Heart right ventricle (tissue), 16 donors: ENCODE measurements around the gene HOXC11. TPM values are rescaled to one million over a fixed set of nuclear protein-coding genes. Genes with fewer than 3 reads are reported as not detected.

Experiments used
- ATAC-seq, 8 donors: fragments of 200-7000 bp; cut with Tn5 transposase; one replicate each; pipeline ENCODE4 v1.9.1; 2020; ENCODE audit warnings: mild to moderate bottlenecking in 8 of 8, moderate library complexity in 8 of 8, moderate number of reproducible peaks in 1 of 8
- DNase-seq, 2 donors: peaks; one replicate each; pipeline ENCODE4 v3.0.0-alpha.2; 2020
- H3K27ac ChIP-seq, 10 donors: fragments of 200-600 bp; sonication (generic) in 2 of 10; one replicate each; pipeline versions ENCODE4 v1.5.0 to v1.8.0; 2020 to 2022; ENCODE audit warnings: mild to moderate bottlenecking in 3 of 10
- H3K27me3 ChIP-seq, 7 donors: fragments of 200-600 bp; one replicate each; pipeline ENCODE4 v1.8.0; 2021 to 2022; ENCODE audit warnings: mild to moderate bottlenecking in 2 of 7
- H3K36me3 ChIP-seq, 9 donors: fragments of 200-600 bp; sonication (generic) in 1 of 9; one replicate each; pipeline versions ENCODE4 v1.5.0 to v1.8.0; 2020 to 2022; ENCODE audit warnings: mild to moderate bottlenecking in 2 of 9
- H3K4me1 ChIP-seq, 9 donors: fragments of 200-600 bp; sonication (generic) in 1 of 9; one replicate each; pipeline versions ENCODE4 v1.5.0 to v1.8.0; 2020 to 2022; ENCODE audit warnings: mild to moderate bottlenecking in 4 of 9
- H3K4me3 ChIP-seq, 10 donors: fragments of 200-600 bp; sonication (generic) in 2 of 10; one replicate each; pipeline versions ENCODE4 v1.5.0 to v1.8.0; 2020 to 2022; ENCODE audit warnings: mild to moderate bottlenecking in 7 of 10, moderate library complexity in 2 of 10
- H3K9me3 ChIP-seq, 11 donors: fragments of 200-600 bp in 10 of 11; sonication (generic) in 2 of 11; one replicate each; pipeline versions ENCODE4 v1.5.0 to v1.8.0; 2013 to 2022; ENCODE audit warnings: mild to moderate bottlenecking in 2 of 11, control low read depth in 1 of 11, moderate library complexity in 1 of 11
- WGBS, 2 donors: extraction: QIAGEN DNeasy Blood & Tissue Kit; methylation state at CpG; one replicate each; pipeline ENCODE4 v1.1.7; 2013; ENCODE audit warnings: inconsistent platforms in 1 of 2; 5-methylcytosine and 5-hydroxymethylcytosine counted together
- intact Hi-C, 10 donors: fragments of 100-400 bp; cut with DNase I; formaldehyde crosslinking; loops; one replicate each; pipeline versions ENCODE4 v1.11.1 to v1.14.2; 2022
- polyA plus RNA-seq, 2 donors: library from polyadenylated mRNA; stranded (reverse); fragments of 200-250 nt; gene quantifications; one replicate each; pipeline ENCODE4 v1.2.3, GENCODE V29; 2013
- total RNA-seq, 10 donors: library from RNA; stranded (reverse); fragmentation: NEBNext Ultra II Directional in 3 of 10; extraction: Animal tissue kit (Norgen Biotek cat#: 25700) in 3 of 10; gene quantifications; one replicate each; pipeline versions ENCODE4 v1.2.1 to v1.2.4, GENCODE V29; 2021 to 2023
- TF ChIP-seq, protein P1 (sequence below), 9 donors: fragments of 200-600 bp; sonication (generic) in 2 of 9; IDR thresholded peaks; one replicate each; pipeline versions ENCODE4 v1.5.0 to v1.8.0; 2021 to 2022; ENCODE audit warnings: antibody characterized with exemption in 9 of 9, mild to moderate bottlenecking in 5 of 9, moderate library complexity in 1 of 9
- donor health status: Arrhythmogenic right ventricular cardiomyopathy.
- donor health status: ischemic (EF 13 %, LVEDD 7.1; RV severe dilation, severe dysfunction).
- donor health status: healthy with polysubstance abuse.
- donor health status: DM: no; HTN: yes; CAD: no.
- donor health status: DM: no; HTN: no; CAD: no.
- donor health status: ischemic (EF 25% LVEDD 6.9; RV normal size, moderate dysfunction).
- donor health status: ischemic (EF 25% LVEDD 5.7; RV mildly dilated, moderate dysfunction).
- donor health status: healthy.
- donor health status: DM: yes; HTN: yes; CAD: no.
- donor health status: Ischemic cardiomyopathy.
- donor health status: ischemic (EF 35%, LVEDD 5.7; RV mildly dilated, moderate dysfunction).
- donor health status: nonischemic (EF 11% LVEDD 7.7; RV severe dilation, severe dysfunction).
- donor health status: DM: yes; HTN: yes; CAD: no.
- donor health status: PGD.
- donor health status: ischemic (EF 29% LVEDD 5.4; RV normal size, mild dysfunction).
- donor health status: nonischemic (EF 23%, LVEDD 6.1; RV moderate dilation, normal function).

The HOXC11 gene
- total and polyA plus RNA-seq, 12 donors: not detected

DNA sequence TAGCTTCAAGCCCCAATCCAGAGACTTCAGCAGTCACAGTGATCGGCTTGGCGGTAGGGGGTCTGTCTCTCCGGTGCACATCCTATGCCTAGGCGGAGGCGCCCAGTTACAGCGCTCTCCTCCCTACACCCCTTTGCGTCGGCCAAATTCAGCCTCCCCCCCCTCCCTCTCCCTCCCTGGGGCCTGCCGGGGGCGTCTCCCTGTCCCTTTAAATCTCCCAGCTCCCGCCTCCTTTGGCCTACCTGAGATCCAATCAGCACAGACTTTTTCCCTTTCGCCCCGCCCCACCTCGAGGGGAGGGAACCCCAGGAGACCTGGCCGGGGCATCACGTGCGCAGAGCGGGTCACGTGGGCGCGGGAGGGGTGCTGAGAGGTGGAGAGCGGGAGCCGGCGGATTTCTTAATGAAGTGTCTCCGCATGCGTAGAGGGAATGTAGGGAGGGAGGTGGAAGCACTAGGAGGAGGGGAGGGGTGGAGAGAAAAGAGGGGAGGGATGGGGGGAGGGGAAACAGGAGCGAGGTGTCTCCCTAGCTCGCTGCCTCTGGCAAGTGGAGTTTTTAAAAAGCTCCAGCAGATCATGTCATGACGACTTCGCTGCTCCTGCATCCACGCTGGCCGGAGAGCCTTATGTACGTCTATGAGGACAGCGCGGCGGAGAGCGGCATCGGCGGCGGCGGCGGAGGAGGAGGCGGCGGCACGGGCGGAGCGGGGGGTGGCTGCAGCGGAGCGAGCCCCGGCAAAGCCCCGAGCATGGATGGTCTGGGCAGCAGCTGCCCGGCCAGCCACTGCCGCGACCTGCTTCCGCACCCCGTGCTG is 34.4 kb upstream of the HOXC11 start, which contains the start of gene HOXC13:
TSS of gene HOXC13 (plus strand) at position 506 of the 815 bp plus-strand sequence. CDS start at position 582, 76 bp downstream.
- WGBS, 2 donors: 3% methylated on average over 55 to 56 of the region's 56 CpGs
- DNase-seq (no peak), ATAC-seq (peak in 2 of 8 donors; percentile 42 to 50)
- peak within 1 kb of the TSS in 1 of 10 donors; percentile 5 for H3K4me3 ChIP-seq
- no peaks in the 10 kb centered on the region for H3K36me3 ChIP-seq
- intact Hi-C loops: no loop called here
- no peak within 1 kb of the TSS for H3K27ac ChIP-seq
- peaks cover 0 to 14% (median 8%) of the 10 kb centered on the region in 9 donors for H3K4me1 ChIP-seq
- TF ChIP-seq, protein P1, sequence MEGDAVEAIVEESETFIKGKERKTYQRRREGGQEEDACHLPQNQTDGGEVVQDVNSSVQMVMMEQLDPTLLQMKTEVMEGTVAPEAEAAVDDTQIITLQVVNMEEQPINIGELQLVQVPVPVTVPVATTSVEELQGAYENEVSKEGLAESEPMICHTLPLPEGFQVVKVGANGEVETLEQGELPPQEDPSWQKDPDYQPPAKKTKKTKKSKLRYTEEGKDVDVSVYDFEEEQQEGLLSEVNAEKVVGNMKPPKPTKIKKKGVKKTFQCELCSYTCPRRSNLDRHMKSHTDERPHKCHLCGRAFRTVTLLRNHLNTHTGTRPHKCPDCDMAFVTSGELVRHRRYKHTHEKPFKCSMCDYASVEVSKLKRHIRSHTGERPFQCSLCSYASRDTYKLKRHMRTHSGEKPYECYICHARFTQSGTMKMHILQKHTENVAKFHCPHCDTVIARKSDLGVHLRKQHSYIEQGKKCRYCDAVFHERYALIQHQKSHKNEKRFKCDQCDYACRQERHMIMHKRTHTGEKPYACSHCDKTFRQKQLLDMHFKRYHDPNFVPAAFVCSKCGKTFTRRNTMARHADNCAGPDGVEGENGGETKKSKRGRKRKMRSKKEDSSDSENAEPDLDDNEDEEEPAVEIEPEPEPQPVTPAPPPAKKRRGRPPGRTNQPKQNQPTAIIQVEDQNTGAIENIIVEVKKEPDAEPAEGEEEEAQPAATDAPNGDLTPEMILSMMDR (IDR thresholded peaks at IDR 0.05): no peak
- peaks cover 38 to 100% (median 100%) of the 10 kb centered on the region in 7 donors for H3K27me3 ChIP-seq
- no peaks in the 10 kb centered on the region for H3K9me3 ChIP-seq

DNA sequence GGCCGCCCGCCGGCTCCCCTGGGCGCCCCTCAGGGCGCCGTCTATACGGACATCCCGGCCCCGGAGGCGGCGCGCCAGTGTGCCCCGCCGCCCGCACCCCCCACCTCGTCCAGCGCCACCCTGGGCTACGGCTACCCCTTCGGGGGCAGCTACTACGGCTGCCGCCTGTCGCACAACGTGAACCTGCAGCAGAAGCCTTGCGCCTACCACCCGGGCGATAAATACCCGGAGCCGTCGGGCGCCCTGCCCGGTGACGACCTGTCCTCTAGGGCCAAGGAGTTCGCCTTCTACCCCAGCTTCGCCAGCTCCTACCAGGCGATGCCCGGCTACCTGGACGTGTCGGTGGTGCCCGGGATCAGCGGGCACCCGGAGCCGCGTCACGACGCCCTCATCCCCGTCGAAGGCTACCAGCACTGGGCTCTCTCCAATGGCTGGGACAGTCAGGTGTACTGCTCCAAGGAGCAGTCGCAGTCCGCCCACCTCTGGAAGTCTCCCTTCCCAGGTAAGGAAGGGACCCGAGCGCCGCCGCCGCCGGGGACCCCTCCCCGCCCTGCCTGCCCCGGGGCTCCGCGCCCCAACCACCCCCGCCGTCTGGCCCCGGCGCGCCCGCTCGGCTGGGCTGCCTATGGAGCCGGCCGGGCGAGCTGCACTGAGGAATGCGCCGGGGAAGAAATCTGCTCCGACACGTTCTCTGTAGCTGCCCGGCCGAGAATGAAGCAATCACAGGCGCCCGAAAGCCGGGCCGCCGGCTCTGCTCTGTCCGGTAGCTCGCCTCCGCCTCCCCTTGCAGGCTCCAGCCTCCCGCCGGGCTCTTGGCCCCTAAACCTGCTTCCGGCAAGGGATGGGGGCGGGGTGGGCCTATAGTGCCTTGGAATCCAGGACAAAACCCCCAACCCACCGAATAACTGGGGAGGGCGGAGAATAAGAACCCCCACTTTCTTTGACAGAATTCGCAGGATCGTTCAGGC is 33.5 kb upstream of the HOXC11 start:
- no peak overlapping the region for H3K4me3 ChIP-seq
- no peaks in the 10 kb centered on the region for H3K36me3 ChIP-seq
- H3K27me3 ChIP-seq: peaks cover 39 to 100% (median 100%) of the 10 kb centered on the region in 7 donors
- H3K4me1 ChIP-seq: peaks cover 0 to 14% (median 8%) of the 10 kb centered on the region in 9 donors
- DNase-seq (no peak), ATAC-seq (peak in 1 of 8 donors; percentile 59)
- H3K9me3 ChIP-seq: no peaks in the 10 kb centered on the region
- TF ChIP-seq, protein P1 (IDR thresholded peaks at IDR 0.05): no peak
- H3K27ac ChIP-seq: no peak overlapping the region
- intact Hi-C loops: no loop called here
- 3 to 4% methylated on average over 90 to 91 of the region's 91 CpGs for WGBS, 2 donors

DNA sequence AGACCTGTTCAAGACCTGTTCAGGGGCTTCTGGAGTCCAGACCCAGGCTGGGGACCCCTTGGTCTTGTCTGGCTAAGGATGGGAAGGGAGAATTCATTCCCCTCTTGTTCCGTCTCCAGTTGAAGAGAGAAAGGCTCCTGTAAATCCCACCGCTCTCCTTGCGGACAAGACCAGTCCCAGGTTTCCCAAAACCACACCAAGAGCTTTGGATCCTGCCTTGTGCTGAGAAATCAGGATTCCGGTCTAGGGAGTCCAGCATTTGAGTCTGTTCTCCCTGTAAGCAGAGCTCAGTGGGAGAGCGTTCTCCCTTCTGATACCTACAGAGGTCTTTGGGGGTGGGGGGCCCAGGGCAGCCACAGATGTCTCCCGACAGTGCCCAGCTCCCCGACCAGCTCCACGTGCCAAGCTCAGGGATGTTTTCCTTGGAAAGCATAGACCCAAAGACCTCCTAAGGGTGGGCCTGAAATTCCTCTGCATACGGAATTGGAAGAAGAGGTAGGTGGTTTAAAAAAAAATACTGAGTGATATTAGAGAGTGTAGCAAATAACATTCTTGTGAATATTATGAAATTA is 32.4 kb upstream of the HOXC11 start:
- no peak overlapping the region for H3K4me3 ChIP-seq
- 6 to 7% methylated on average over 9 of the region's 9 CpGs for WGBS, 2 donors
- ATAC-seq: no peak
- intact Hi-C loops: no loop called here
- DNase-seq: no peak
- H3K36me3 ChIP-seq: no peaks in the 10 kb centered on the region
- TF ChIP-seq, protein P1 (IDR thresholded peaks at IDR 0.05): no peak
- H3K9me3 ChIP-seq: no peaks in the 10 kb centered on the region
- H3K27me3 ChIP-seq: peaks cover 47 to 100% (median 100%) of the 10 kb centered on the region in 7 donors
- no peak overlapping the region for H3K27ac ChIP-seq
- peaks cover 0 to 13% (median 5%) of the 10 kb centered on the region in 9 donors for H3K4me1 ChIP-seq

DNA sequence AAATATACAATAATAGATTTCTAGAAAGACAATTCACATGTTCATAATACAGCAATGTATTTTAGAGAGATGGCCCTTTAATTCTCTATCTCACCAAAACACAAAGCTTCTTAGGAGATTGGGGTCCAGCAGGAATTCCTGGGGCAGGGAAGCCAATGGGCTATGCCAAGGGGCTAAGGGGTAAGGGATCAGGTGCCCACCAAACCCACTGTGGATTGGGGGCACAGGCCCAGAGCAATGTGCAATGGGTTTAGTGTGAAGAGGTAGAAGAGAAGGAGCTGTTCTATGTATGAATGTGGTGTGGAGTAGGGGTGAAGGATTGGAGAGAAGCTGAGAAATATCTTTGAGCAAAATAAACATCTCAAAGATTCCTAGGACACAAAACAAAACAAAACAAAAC is 31.7 kb upstream of the HOXC11 start:
- Histone ChIP-seq H3K27me3 (peaks cover 52 to 100% (median 100%) of the 10 kb centered on the region in 7 donors), H3K36me3 (no peaks in the 10 kb centered on the region), H3K9me3 (no peaks in the 10 kb centered on the region), H3K4me3 (no peak overlapping the region), H3K27ac (no peak overlapping the region), H3K4me1 (peaks cover 0 to 9% (median 4%) of the 10 kb centered on the region in 9 donors)
- intact Hi-C loops: no loop called here
- ATAC-seq: no peak
- DNase-seq: no peak
- TF ChIP-seq, protein P1 (IDR thresholded peaks at IDR 0.05): no peak
